ENCODE results near the gene EXOG.
A peak's percentile ranks its signal among the peaks of the same experiment; 100 is the strongest.

Gene EXOG

DNA sequence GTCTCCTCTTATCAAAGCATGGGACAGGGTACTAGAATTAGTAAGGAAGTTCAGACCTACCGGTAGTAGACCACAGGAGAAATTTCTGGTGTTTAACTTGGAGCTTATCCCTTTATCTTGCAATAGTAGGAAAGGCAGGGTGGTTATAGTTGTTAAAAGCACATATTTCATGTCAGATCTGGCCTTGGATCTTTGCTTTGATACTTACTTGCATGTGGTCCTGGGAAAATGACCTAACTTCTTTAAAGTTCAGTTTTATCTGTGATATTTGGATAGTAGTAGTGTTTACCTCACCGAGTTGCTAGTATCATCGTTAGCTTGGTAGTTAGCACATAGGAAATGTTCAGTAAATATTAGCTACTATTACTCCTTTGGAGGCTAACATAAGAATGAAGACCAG, 15.4 kb downstream of the EXOG start:
- DNase-seq: no peak

DNA sequence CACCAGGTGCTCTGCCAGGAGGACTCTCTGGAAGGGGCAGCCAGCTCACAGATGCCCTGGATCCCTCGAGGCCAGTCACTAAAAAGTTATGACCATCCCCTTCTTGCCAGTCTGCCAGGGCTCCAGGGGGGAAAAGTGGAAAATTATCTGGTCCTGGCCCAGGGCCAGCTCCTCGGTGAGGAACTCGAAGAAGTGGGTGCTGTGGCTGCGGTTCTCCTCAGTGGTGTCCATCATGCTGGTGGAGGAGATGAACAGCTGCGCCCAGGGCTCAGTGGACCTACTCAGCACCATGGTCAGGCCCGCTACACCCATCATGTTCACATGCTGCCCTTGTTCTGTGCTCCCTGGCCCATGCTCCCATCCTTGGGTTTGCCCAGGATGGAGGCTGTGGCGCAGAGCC, 19.2 kb downstream of the EXOG start:
- no peak for DNase-seq

DNA sequence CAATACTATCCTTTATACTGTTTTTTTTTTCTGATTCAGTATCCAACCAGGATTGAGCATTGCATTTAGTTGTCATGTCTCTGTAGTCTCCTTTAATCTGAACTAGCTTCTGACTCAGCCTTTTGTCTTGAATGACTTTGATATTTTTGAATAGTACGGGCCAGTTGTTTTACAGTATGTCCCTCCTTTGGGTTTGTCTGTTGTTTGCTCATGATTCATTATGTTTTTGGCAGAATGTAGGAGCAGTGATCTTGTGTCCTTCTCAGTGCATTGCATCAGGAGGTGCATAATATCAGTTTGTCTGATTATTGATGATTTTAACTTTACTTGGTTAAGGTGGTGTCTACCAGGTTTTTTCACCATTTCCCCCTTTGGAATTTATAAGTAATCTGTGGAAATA, 20.5 kb downstream of the EXOG start:
- no peak for DNase-seq

DNA sequence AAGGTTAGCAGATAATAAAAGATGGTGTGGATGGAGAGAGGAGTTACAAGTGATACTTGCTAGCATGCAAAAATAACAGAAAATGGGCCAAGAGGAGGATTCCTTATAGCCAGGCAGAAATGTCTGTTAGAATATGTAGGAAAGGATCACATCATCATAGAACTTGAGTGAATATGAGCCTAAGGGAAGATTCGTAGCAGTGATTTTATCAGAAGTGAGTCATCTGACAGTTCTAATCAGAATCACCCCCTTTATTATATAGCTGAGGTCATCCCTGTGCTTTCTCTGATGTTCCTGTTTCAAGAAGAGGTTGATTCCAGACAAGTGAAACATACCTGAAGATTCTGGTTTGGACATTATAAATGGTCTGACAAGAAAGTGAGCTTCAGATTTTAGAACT, 22.9 kb downstream of the EXOG start:
- no peak for DNase-seq

DNA sequence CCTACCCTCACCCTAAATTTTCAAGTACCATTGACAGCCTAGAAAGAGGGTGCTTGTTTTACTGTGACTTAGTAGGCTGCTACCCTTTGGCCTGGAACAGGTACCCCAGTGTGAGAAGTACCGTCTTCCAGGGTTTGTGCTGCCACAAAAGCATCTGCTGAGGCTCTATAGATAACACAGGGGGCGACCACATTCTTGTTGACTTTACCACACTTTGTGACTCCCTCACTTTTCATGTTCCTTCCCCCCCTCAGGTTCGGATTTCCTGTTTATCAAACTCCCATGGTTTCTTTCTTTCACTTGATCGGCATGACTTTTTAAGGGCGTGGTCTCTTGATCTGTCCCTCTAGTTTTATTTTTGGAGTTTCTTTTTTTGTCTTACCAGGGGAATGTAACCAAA, 23.5 kb downstream of the EXOG start:
- no peak for DNase-seq

DNA sequence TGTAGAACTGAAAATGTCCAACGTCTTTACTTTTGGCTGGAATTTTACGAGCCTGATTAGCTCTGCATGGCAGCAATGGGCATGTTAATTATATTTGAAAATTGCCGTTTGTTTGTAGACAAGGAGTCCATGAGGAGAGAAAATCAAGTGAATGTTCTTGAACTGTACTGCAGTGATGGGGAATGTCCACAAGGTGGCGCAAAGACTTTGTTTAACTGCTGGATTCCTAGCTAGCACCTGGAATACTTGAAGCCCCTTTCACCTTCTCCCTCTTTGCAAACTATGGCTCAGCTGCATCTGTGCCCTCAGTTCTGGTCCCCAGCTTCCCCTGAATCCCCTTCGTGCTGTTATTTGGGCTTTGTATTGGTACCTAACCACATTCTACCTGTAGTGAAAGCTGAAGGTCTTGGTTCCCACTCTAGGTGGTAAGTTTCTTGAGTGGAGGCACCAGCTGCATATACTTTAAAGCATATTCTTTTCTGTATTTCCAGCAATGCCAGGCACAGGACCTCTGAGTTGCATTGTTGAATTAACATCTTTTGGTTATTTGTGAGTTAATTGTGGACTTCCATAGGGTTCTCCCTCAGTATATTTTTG, 25.3 kb downstream of the EXOG start:
- DNase-seq: peak in 1 of 2 experiments; percentile 12

DNA sequence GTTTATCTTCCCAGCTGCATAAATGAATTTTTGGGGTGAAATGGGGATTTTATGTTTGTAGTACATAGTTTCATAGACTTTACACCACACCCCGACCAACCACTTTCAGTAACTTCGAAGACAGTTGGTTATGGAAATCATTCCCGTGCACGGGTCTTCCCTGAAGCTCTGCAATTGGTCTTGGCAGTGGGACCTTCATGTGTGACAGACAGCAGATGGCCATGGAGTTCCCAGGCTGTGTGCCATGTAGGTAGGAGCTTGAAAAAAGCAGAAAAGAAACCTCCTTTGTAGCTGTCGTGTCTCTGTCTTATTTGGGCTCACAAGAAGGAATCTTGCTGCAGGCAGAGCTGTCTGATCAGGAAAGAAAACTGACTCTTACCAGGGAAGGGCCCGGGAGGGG, 25.9 kb downstream of the EXOG start:
- DNase-seq: peak; percentile 16 to 47

DNA sequence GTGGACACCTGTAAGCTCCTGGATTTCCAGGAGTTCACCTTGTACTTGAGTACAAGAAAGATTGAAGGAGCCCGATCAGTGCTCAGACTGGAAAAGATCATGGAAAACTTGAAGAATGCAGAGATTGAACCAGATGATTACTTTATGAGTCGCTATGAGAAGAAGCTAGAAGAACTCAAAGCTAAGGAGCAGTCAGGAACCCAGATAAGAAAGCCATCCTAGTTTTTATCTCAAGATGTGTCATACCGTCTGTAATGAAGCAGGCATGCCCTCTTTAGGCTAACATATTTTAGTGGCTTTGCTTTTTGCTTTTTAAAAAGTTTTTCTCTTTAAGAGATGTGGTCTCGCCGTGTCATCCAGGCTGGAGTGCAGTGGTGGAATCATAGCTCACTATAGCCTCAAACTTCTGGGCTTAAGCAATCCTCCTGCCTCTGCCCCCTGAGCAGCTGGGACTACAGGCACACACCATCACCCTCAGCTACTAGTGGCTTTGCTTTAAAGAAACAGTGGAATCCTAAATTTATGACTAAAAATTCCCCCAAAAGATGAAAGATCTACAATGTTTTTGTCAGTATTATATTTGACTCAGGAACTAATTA, 28.1 kb downstream of the EXOG start:
- no peak for DNase-seq

DNA sequence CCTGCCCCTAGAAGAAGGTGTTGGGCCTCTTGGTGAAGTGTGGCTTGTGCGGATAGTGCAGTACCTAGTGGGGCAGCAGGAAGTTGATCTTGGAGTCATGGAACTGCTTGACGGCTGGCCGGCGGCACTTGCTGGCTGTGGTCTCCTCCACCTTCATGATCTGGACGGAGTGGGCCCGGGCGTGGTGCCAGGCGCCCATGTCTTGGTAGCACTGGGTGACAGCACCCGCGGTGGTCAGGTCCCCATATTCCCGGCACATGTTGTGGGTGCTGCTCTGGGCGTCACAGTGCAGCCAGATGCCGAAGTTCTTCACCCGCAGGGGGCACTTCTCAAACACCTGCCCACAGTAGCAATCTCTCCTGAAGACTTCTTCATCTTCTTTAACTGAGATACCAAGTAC, 30.7 kb downstream of the EXOG start:
- no peak for DNase-seq

DNA sequence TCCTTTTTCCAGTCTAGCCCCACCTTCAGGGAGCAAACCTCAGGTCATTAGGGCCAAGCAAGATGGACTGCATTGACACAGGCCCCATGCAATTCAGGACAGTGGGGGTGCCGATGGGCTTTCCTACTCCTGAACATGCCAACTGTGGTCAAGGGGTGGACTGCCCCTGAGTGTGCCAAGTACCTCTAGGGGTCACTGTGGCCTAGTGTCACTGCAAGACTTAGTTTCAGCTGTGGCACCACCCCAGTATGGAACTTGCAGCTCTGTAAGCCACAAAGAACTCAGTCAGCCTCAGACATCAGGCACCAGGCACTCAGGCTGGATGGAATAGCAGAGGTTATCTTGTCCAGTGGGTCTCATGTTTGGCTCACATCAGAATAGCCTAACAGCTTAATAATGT, 32.3 kb downstream of the EXOG start:
- no peak for DNase-seq

DNA sequence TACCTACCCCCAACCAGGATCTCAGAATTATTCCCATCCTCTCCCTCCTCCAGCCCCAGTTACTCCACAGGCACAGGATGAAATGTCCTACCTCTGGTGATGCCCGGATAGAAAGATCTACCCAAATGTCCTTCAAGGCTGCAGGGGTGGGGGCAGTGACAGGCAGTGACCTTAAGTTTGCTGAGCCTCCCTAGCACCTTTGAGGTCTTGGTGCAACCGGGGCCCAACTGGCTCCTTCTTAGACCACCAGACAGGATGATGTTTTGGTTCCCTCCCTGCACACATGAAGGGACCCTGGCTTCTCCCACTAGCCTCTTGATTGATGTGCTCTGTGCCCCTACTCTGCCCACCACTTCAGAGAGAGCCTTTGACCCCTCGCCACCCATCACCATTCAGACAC, 36.4 kb downstream of the EXOG start:
- no peak for DNase-seq

DNA sequence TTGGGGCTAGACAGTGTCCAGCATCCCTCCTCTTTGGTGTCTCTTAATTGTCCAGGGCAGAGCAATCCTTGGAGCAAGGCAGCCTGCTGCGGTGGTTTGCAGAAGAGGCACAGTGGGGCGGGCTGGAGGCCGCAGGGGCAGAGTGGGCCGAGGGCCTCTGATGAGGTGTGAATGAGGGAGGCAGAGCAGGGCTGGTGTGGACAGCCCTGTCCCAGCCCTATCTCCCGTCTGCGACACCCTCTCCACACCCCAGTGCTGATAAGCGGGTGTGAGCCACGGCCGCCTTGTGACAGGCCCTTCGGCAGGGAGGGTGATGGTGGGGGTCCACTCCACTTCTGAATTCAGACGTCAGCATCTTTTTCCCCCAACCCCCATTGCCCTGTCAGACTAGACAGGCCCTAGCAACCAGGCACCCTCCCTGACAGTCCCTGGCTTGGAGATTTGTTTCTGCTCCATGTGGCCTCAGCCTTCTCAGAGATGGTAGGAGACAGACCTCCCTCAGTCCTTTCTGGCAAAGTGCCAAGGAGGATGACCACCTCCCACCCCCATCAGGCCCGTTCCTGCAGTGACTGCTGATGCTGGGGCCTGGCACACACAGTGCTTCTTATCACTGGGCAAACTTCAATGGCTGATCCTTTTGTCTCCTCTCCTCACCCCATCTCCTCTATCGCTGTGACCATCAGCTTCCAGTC, 37.3 kb downstream of the EXOG start:
- DNase-seq: no peak

DNA sequence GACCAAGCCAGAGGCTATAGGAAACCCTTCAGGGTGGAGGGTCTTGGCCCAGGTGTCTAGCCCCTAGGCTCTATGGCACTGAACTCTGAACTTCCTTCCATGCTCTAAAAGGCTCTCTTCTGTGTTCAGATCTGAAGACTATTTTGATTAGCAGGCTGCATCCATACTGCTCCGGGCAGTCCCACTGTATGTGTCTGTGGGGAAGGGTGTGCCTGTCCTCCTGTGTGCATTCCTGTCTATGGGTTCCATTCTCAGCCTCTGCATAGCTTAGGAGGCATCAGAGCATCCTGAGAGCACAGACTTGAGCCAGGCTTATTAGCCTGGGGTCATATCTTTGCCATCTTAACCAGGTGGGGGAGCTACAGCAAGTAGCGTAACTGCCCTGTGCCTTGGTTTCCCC, 38.0 kb downstream of the EXOG start:
- no peak for DNase-seq

DNA sequence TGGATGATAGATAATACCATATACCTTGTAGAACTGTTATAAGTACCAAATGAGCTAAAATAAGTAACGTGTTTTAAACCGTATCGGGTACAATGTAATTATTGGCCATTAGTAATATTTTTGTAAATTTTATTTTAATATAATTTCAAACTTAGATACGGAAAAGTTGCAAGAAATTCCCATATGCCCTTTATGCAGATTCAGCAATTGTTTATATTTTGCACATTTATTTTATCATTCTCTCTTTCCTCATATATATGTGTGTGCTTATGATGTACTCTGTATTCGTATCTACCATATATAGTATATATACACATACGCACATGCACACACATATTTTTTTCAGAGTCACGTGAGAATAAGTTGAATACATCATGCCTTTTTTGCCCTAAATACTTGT, 38.5 kb downstream of the EXOG start:
- no peak for DNase-seq

DNA sequence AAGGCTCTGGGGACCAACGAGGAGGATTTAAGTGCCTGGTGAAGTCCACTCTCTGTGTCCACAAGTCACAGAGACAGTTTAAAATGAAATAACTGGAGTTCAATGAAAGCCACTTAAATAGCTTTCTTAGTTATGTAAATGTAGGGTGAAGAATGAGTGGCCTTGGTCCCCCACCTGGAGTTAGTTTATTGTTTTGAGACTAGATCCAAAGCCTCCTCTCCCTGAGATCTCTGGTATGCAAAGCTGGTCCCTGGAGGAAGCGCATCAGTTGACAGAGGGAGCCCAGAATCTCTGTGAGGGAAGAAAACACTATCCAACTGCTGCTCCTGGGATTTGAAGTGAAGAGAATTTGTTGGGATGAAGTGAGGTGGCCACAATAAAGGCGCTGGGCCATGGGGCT, 40.5 kb downstream of the EXOG start:
- DNase-seq: no peak

DNA sequence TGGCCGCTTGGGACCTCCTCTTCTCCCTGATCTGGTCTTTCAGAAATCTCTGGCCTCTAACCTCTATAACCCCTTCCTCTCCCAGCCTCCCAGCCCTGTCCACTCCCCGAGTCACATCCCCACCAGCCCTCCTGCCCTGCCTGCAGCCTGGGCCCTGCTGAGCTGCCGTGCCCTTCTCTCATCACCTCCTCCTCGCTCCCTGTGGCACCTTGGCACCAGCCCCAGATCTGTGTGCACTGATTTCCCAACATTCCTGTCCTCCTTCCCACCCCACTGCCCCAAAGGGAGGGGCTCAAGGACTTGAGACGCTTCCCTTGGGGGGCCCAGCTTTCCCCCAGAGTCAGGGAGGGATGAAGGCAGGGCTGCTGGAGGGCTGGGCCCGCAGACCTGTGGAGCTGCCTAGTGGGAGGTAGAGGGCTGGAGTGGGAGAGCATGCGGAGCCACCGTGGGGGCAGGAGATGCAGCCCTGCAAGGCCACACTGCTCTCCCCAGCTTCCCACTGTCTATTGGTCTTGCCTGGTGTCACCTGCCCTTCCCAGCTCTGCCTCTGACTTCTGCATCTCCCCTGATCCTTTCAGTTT, 42.7 kb downstream of the EXOG start:
- no peak for DNase-seq

DNA sequence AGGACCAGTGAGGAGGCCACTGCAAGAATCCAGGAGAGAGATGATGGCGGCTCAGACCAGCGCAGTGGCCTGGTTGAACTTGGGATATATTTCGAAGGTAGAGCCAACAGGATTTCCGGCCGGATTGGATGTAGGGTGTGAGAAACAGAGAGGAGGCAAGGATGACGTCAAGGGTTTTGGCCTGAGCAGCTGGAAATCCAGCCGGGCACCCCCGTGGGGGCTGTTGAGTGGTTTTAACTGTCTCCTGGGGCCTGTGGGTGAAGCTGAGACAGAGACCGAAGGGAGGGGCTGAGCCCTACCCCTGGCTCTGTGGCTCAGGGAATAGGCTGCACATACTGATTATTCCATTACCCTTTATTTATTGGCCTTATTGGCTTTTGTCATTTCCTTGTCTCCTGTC, 45.7 kb downstream of the EXOG start:
- no peak for DNase-seq

DNA sequence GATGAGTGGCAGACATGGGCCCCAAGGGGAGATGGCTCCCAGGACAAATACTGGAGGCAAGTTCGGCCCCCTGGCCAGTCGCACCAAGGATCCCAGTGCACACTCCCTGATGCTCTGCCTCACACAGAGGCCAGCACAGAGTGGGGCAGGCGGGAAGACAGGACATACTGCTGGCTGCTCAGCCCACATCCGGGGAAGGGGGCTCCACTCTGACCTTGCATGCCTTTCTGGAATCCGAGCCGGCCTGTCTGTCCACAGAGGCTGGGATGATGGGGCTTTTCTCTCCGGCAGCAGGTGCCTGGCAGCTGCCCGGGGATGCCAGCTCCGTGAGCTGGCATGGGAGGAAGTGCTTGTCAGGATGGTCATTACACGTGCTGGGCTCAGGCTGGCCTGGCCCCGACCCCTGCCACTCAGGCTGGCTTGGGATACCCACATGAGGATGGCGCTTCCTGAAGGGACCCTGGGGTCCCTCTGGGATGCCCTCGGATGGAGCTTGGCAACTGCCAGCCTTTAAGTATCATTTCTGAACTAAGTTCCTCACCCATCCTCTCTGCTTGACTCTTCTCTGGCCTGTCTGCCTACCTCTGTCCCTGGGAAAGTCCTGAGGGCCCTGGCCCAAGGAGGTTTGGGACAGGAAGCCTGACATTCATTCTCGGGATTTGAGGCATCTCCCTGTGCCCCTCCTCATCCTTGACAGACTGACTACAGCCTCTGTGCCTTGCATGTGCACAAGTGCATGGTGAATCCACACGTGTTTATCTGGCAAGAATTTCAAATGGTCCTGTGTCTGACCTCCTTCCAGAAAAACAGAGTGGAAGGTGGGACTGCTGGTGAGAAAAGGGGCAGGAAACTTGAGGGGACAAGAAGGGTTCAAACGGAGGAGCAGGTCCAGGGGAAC, 46.5 kb downstream of the EXOG start:
- DNase-seq: no peak

DNA sequence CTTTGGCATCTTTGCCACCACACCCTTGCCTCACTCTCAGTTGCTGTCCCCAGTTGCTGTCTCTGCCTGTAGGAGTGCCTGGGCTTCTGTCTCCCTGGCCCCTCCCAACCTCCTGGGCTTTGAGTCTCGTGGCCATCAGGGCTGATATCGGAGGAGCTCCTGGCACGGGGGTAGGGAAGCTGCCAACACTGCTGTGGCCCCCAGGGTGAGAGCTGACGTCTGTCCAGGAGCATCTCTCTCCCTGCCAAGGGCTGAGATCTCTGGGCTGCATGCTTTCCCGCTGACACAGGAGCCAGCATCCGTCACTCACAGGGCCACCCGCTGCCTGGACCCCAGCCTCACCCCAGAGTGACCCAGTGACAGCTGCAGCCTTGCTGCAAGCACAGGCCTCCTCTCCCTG, 47.4 kb downstream of the EXOG start:
- DNase-seq: no peak

DNA sequence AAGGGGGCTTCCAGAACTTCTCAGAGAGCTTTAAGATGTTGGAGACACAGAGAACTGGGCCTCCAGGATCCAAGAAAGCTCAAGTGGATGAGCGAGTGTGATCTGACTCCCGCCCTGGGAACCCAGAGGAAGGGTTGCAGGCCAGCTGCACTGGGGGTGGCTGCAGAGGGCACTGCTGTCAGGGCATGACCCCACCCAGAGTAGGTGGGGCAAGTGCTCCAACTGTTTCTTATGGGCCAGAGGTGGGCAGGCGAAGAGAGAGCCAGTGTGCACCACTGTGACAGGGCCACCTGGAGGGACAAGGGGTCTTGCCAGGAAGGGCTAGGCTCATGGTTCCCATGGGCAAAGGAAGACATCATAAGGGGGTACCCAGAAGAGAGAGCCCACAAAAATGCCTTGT, 48.8 kb downstream of the EXOG start:
- no peak for DNase-seq

DNA sequence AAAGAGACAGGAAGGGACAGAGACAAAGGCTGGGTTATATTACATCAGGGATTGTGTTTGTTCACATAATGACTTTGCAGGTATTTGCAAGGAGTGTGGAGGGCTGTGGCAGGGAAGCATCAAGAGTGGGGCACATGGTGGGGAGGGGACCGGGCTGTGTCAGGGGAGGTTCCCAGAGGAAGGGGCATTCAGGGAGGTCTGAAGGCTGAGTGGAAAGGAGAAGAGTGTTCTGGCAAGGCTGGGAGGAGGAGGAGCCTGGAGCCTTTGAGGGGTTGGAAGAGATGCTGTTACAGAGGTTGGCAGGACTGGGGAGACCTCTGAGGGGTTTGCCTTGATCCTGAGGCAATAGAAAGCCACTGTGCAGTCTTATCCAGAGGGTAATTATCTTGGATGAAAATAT, 49.4 kb downstream of the EXOG start:
- DNase-seq: no peak

DNA sequence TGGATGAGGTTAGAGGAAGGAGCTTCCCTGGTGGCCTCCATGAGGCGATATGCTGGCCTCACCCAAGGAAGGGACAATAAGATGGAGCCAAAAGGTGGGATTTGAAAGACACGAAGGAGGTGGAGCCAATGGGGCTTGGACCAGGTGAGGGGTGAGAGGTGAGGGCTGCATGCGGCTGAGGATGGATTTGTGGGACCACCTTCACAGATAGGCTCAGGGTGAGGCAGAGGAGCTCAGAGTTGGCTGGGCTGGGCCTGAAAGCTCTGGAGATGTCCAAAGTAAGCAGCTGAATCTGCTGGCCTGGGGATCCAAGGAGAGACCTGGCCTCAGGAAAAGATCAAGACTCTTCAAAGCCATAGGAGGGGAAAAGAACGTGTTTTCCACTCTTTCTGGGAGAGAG, 49.8 kb downstream of the EXOG start:
- DNase-seq: no peak

DNA sequence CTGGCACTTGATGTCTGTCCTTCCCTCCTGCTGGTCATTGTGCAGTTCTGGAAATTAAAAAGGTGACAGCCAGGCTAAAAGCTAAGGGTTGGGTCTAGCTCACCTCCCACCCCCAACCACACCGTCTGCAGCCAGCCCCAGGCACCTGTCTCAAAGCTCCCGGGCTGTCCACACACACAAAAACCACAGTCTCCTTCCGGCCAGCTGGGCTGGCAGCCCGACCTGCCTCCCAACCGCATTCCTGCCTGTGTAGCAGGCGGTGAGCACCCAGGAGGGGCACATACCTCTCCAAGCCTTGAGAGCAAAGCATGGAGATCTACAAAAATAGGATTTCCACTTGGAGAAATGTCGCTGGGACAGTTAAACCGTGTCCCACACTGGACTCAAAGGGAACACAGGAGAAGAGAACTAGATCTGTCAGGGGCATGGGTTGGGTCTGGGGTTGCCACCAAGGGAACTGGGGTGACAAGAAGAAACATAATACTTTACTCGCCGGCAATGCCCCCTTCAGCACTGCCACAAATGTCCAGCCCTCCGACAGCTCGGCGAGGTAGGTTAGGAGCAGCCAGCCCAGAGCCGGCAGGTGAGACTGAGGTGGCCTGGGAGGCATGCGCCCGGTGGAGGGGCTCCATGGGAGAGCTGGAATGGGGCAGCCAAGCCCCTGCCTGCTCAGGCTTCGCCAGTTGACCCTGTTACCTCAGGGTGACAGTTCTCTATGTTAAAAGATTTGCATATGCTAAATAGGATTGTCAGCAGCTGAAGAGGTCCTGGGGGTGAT, 52.2 kb downstream of the EXOG start:
- DNase-seq: no peak

Measured in cerebellar nuclear complex (tissue), 1 donor.